Activated B cell treated with CpG ODN at 0.5 μM for 24 hours (primary cell): ENCODE measurements around the gene ABCC9. TPM values are rescaled to one million over a fixed set of nuclear protein-coding genes. Genes with fewer than 3 reads are reported as not detected.

Source experiments
- ATAC-seq: fragments of 200-7000 bp; cut with Tn5 transposase; one replicate; pipeline ENCODE4 v1.10.0; 2021; ENCODE audit warnings: low read depth, mild to moderate bottlenecking, moderate library complexity
- CTCF ChIA-PET: fragments of 350-600 bp; sonication (Branson Sonifier 250); formaldehyde crosslinking; loops from one replicate; lab custom pipeline; 2021; ENCODE audit warnings: antibody characterized with exemption; lab: Charles Lee
- POLR2A ChIA-PET: fragments of 350-600 bp; sonication (Branson Sonifier 250); formaldehyde crosslinking; loops from one replicate; lab custom pipeline; 2021; ENCODE audit warnings: antibody characterized with exemption; lab: Charles Lee
- DNase-seq: peaks from one replicate; pipeline ENCODE4 v3.0.0; 2022
- H3K27ac Mint-ChIP-seq: one replicate; pipeline ENCODE4 v1.8.0; 2020; ENCODE audit warnings: mixed read lengths
- H3K27me3 Mint-ChIP-seq: one replicate; pipeline ENCODE4 v1.8.0; 2021; ENCODE audit warnings: mixed read lengths
- H3K36me3 Mint-ChIP-seq: one replicate; pipeline ENCODE4 v1.8.0; 2021; ENCODE audit warnings: low read depth, mixed read lengths
- H3K4me1 Mint-ChIP-seq: one replicate; pipeline ENCODE4 v1.8.0; 2021; ENCODE audit warnings: mixed read lengths
- H3K4me3 Mint-ChIP-seq: one replicate; pipeline ENCODE4 v1.8.0; 2020; ENCODE audit warnings: mild to moderate bottlenecking, mixed read lengths
- H3K9me3 Mint-ChIP-seq: one replicate; pipeline ENCODE4 v1.8.0; 2020; ENCODE audit warnings: mixed read lengths
- CTCF ChIP-seq: fragments of 200-600 bp; IDR thresholded peaks from one replicate; pipeline ENCODE4 v1.8.0; 2022; ENCODE audit warnings: antibody characterized with exemption, mild to moderate bottlenecking
- intact Hi-C: fragments of 100-400 bp; cut with micrococcal nuclease; formaldehyde crosslinking; loops from one replicate; pipeline ENCODE4 v1.15.1; 2024
- total RNA-seq: library from RNA; stranded (reverse); gene quantifications from 2 replicates; pipeline ENCODE4 v1.2.3, GENCODE V29; 2022

Gene ABCC9
- total RNA-seq, 1 donor from 2014 or later, result not detected

- no peak for ATAC-seq
- H3K27ac Mint-ChIP-seq, result no peak overlapping the region
- no peak for TF ChIP-seq CTCF
- H3K36me3 Mint-ChIP-seq, result no peaks in the 10 kb centered on the region
- no peaks in the 10 kb centered on the region for H3K9me3 Mint-ChIP-seq
- ChIA-PET POLR2A (no interaction called here), CTCF (no interaction called here)
- H3K4me3 Mint-ChIP-seq, result no peak overlapping the region
- H3K27me3 Mint-ChIP-seq, result peaks cover 39% of the 10 kb centered on the region
- intact Hi-C loops, result no loop called here
- peaks cover 5% of the 10 kb centered on the region for H3K4me1 Mint-ChIP-seq
- no peak for DNase-seq
Observed at GRCh38 chr12:21775133-21775820, 165.9 kb downstream of the ABCC9 start.

GRCh38 chr12:21774358-21775132 is 166.7 kb downstream of the ABCC9 start, which contains the start of gene KCNJ8:
Gene KCNJ8 (minus strand): TSS chr12:21774706. CDS start chr12:21773616, 1,090 bp downstream.
- H3K4me3 Mint-ChIP-seq, result no peak within 1 kb of the TSS
- H3K9me3 Mint-ChIP-seq, result no peaks in the 10 kb centered on the region
- DNase-seq (no peak), ATAC-seq (no peak)
- no peak within 1 kb of the TSS for H3K27ac Mint-ChIP-seq
- TF ChIP-seq CTCF, result no peak
- peaks cover 5% of the 10 kb centered on the region for H3K4me1 Mint-ChIP-seq
- intact Hi-C loops, result no loop called here
- H3K36me3 Mint-ChIP-seq, result no peaks in the 10 kb centered on the region
- CTCF ChIA-PET, result no interaction called here
- peaks cover 39% of the 10 kb centered on the region for H3K27me3 Mint-ChIP-seq
- POLR2A ChIA-PET, result no interaction called here

- no peaks in the 10 kb centered on the region for H3K36me3 Mint-ChIP-seq
- H3K4me1 Mint-ChIP-seq, result peaks cover 5% of the 10 kb centered on the region
- no peak overlapping the region for H3K4me3 Mint-ChIP-seq
- ATAC-seq (no peak), DNase-seq (no peak)
- TF ChIP-seq CTCF, result no peak
- ChIA-PET CTCF (no interaction called here), POLR2A (no interaction called here)
- intact Hi-C loops, result no loop called here
- no peaks in the 10 kb centered on the region for H3K9me3 Mint-ChIP-seq
- no peak overlapping the region for H3K27ac Mint-ChIP-seq
- H3K27me3 Mint-ChIP-seq, result peaks cover 39% of the 10 kb centered on the region
Observed at GRCh38 chr12:21773806-21774205, 167.4 kb downstream of the ABCC9 start.

- Mint-ChIP-seq H3K4me3 (no peak overlapping the region), H3K4me1 (peaks cover 5% of the 10 kb centered on the region), H3K27ac (no peak overlapping the region), H3K27me3 (peaks cover 39% of the 10 kb centered on the region), H3K36me3 (no peaks in the 10 kb centered on the region), H3K9me3 (no peaks in the 10 kb centered on the region)
- POLR2A ChIA-PET, result no interaction called here
- no peak for DNase-seq
- no peak for TF ChIP-seq CTCF
- ATAC-seq, result no peak
- intact Hi-C loops, result no loop called here
- CTCF ChIA-PET, result no interaction called here
Observed at GRCh38 chr12:21773263-21773741, 167.9 kb downstream of the ABCC9 start.

- POLR2A ChIA-PET, result no interaction called here
- CTCF ChIA-PET, result no interaction called here
Observed at GRCh38 chr12:21771311-21771710, 169.9 kb downstream of the ABCC9 start.

More at GRCh38 chr12:21771311-21771710, 169.9 kb downstream of the ABCC9 start:
- H3K27me3 Mint-ChIP-seq, result peaks cover 29% of the 10 kb centered on the region
- no peak overlapping the region for H3K27ac Mint-ChIP-seq
- intact Hi-C loops, result no loop called here
- DNase-seq (no peak), ATAC-seq (no peak)
- H3K9me3 Mint-ChIP-seq, result no peaks in the 10 kb centered on the region
- no peak overlapping the region for H3K4me3 Mint-ChIP-seq
- no peak for TF ChIP-seq CTCF
- H3K36me3 Mint-ChIP-seq, result no peaks in the 10 kb centered on the region
- H3K4me1 Mint-ChIP-seq, result peaks cover 5% of the 10 kb centered on the region
